ENCODE measurements around the gene A1BG.
A peak's percentile ranks its signal among the peaks of the same experiment; 100 is the strongest.

The A1BG gene, protein sequence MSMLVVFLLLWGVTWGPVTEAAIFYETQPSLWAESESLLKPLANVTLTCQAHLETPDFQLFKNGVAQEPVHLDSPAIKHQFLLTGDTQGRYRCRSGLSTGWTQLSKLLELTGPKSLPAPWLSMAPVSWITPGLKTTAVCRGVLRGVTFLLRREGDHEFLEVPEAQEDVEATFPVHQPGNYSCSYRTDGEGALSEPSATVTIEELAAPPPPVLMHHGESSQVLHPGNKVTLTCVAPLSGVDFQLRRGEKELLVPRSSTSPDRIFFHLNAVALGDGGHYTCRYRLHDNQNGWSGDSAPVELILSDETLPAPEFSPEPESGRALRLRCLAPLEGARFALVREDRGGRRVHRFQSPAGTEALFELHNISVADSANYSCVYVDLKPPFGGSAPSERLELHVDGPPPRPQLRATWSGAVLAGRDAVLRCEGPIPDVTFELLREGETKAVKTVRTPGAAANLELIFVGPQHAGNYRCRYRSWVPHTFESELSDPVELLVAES

DNA sequence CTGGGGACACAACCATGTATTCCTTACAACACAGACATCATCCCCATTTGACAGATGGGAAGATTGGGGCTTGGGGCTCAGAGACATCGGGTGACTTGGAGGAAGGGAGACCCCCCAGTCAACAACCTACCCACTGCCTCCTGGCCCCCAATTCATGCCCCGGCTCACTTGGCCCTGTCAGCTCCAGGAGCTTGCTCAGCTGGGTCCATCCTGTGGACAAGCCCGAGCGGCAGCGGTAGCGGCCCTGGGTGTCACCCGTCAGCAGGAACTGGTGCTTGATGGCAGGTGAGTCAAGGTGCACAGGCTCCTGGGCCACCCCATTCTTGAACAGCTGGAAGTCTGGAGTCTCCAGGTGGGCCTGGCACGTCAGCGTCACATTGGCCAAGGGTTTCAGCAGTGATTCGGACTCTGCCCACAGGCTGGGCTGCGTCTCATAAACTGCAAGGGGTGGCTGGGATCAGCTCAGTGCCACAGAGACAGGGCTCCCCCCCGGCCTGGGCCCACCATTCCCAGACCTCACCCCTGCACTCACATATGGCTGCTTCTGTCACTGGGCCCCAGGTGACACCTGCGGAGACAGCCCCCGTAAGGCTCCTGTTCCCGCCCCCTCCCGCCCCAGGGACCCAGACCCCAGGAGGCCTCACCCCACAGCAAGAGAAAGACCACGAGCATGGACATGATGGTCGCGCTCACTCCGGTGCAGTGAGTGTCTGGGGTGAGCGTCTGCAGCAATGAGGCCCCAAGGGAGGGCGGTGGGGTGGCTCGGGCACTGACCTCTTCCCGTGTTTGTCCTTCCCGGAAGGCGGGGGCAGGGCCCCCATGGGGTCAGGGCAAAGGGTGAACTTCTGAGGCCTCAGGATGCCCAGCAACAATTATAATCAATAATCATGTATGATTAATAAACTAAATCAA, at the start of gene A1BG:
Gene A1BG (minus strand): TSS at position 733 of the 912 bp plus-strand sequence. CDS start 55 bp downstream, at position 678.
- Histone ChIP-seq H3K9me3 (ENCODE audit: control insufficient read depth, insufficient read depth, low read length) (no peaks in the 10 kb centered on the region), H3K4me1 (ENCODE audit: control insufficient read depth, insufficient read depth, low read length) (no peaks in the 10 kb centered on the region), H3K9ac (ENCODE audit: low read depth, low read length) (no peak within 1 kb of the TSS), H3K36me3 (ENCODE audit: control insufficient read depth, insufficient read depth, low read length) (peaks cover 3% of the 10 kb centered on the region), H3K4me3 (ENCODE audit: low read depth, low read length) (no peak within 1 kb of the TSS), H3K27me3 (ENCODE audit: control insufficient read depth, insufficient read depth, low read length) (no peaks in the 10 kb centered on the region)

DNA sequence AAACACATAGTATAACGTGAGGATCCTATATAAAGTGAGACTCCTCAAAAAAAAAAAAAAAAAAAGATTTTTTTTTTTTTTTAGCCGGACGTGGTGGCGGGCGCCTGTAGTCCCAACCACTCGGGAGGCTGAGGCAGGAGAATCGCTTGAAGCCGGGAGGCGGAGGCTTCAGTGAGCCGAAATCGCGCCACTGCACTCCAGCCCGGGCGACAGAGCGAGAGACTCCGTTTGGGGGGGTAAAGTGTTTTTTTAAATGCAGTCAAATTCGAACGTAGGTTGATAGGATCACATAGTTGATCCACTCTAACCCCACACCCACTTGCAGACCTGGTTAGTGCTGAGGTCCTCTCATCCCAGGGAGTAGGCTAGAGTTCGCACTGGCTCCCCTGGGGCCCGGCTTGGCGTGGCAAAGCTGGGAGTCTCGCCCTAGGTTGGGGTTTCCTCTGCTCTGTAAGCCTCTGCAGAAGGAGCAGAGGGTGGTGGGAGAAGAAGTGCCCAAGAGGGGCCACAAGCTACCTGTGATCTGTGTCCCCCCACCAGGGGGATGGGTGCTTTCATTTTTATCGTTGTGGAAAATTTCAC, 48.6 kb upstream of the A1BG start:
- peak overlapping the region; percentile 84 for H3K4me3 ChIP-seq (ENCODE audit: low read depth, low read length)
- no peaks in the 10 kb centered on the region for H3K9me3 ChIP-seq (ENCODE audit: control insufficient read depth, insufficient read depth, low read length)
- no peak overlapping the region for H3K9ac ChIP-seq (ENCODE audit: low read depth, low read length)
- H3K36me3 ChIP-seq (ENCODE audit: control insufficient read depth, insufficient read depth, low read length): no peaks in the 10 kb centered on the region
- peaks cover 17% of the 10 kb centered on the region for H3K27me3 ChIP-seq (ENCODE audit: control insufficient read depth, insufficient read depth, low read length)
- peaks cover 2% of the 10 kb centered on the region for H3K4me1 ChIP-seq (ENCODE audit: control insufficient read depth, insufficient read depth, low read length)

DNA sequence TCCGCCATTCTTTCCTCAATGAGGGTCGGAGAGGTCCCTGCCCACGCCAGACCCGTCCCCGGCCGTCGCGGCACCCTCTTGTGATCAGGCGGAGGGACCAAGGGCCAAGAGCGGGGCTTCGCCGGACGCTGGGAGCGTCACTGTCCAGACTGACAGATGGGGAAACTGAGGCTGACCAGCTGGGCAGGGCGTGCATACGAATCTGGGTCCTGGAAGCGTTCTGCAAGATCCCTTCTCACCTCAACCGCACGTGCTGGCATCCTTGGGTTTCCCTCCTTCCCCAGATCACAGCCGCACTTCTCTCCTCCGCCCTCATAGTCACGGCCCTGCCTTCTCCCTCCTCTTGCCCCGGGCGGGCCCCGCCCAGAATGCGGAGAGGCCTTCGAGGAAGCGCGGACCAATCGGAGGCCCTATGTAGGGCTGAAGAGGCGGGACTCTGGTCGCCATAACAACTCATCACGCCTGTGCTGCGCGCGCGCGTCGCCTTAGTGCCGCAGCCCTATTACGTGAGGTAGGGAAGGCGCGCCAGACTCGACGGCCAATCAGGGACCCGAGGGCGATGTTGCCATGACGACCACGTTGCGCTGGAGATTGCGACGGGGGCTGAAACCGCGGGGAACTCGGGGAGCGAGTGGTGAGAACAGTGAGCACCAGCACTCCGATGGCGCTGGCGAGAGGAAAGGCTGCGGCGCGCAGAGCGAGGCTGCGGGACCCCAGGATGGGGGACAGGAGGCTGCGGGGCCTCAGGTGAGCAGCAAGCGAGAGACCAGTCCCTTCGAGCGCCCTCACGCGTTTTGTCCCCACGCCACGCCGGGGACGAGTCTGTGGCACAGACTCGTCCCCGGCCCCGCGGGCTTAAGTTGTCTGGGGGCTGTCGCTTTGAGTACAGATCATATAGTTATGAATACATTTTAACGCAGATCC, 47.9 kb upstream of the A1BG start:
- peaks cover 20% of the 10 kb centered on the region for H3K27me3 ChIP-seq (ENCODE audit: control insufficient read depth, insufficient read depth, low read length)
- H3K9ac ChIP-seq (ENCODE audit: low read depth, low read length): peak overlapping the region; percentile 76
- no peaks in the 10 kb centered on the region for H3K36me3 ChIP-seq (ENCODE audit: control insufficient read depth, insufficient read depth, low read length)
- H3K4me3 ChIP-seq (ENCODE audit: low read depth, low read length): peak overlapping the region; percentile 84
- no peaks in the 10 kb centered on the region for H3K9me3 ChIP-seq (ENCODE audit: control insufficient read depth, insufficient read depth, low read length)
- H3K4me1 ChIP-seq (ENCODE audit: control insufficient read depth, insufficient read depth, low read length): peaks cover 2% of the 10 kb centered on the region

DNA sequence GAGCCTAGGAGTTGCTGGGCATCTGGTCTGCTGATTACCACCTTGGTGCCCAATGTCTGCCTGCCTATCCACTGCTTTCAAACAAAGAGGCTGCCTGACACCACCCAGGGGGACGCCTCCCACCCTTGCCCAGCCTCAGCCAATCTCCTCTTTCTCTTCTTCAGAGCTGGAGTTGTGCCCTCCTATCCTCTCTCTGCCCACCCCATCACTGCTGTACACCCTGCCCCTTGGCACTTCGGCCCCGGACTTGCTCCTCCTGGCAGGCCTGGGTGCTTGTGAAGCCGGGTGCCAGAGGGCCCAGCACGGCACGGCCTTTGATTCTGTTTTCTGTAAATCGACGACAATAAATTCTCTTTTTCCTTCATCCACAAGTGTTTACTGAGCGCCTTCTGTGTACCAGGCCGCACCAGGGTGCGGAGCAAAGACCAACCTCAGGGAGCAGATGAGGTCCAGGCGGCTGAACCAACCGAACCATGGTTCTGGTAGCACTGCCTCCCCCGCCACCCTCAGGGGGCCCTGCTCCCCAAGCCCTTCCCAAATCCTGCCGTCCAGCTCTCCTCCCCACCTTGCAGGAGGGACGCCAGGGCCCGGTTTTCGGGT, 47.1 kb upstream of the A1BG start:
- Histone ChIP-seq H3K27me3 (ENCODE audit: control insufficient read depth, insufficient read depth, low read length) (peaks cover 20% of the 10 kb centered on the region), H3K4me3 (ENCODE audit: low read depth, low read length) (peak overlapping the region; percentile 74), H3K9me3 (ENCODE audit: control insufficient read depth, insufficient read depth, low read length) (no peaks in the 10 kb centered on the region), H3K36me3 (ENCODE audit: control insufficient read depth, insufficient read depth, low read length) (no peaks in the 10 kb centered on the region), H3K9ac (ENCODE audit: low read depth, low read length) (peak overlapping the region; percentile 76), H3K4me1 (ENCODE audit: control insufficient read depth, insufficient read depth, low read length) (peaks cover 2% of the 10 kb centered on the region)

DNA sequence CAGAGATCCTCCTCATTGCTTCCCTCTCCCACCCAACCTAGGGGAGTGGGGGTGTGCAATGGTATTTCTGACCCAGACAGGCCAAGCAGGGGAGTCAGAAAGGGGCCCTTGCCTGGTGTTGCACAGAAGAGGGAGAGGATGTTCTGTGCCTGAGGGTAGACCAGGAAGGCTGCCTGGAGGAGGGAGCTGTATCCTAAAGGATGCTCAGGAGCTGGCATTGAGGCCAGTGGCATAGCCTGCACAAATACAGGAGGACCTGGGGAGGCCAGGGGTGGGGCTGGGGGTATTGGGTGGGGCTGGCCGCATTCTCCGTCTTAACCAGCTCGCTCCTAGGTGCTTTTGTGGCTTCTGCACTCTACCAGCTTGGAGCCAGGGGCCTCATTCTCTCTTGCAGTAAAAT, 46.6 kb upstream of the A1BG start:
- Histone ChIP-seq H3K36me3 (ENCODE audit: control insufficient read depth, insufficient read depth, low read length) (peaks cover 1% of the 10 kb centered on the region), H3K4me3 (ENCODE audit: low read depth, low read length) (peak overlapping the region; percentile 74), H3K27me3 (ENCODE audit: control insufficient read depth, insufficient read depth, low read length) (peaks cover 20% of the 10 kb centered on the region), H3K4me1 (ENCODE audit: control insufficient read depth, insufficient read depth, low read length) (peaks cover 2% of the 10 kb centered on the region), H3K9ac (ENCODE audit: low read depth, low read length) (no peak overlapping the region), H3K9me3 (ENCODE audit: control insufficient read depth, insufficient read depth, low read length) (no peaks in the 10 kb centered on the region)

DNA sequence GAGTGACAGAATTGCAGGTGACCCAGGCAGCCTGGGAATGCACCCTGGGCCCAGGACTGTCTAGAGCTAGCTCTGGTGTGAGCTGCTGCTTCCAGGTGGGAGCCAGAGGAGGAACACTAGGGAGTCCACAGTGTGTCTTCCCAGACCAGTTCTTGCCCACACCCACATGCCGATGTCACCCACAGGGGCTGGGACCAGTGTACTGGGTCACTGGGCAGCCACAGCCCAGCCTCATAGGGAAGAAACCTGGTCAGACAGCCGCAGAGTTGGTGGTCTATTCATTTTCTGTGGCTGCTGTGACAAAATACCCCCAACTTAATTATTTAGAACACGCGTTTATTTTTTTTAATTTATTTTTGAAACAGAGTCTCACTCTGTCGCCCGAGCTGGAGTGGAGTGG, 45.3 kb upstream of the A1BG start:
- peaks cover 15% of the 10 kb centered on the region for H3K36me3 ChIP-seq (ENCODE audit: control insufficient read depth, insufficient read depth, low read length)

DNA sequence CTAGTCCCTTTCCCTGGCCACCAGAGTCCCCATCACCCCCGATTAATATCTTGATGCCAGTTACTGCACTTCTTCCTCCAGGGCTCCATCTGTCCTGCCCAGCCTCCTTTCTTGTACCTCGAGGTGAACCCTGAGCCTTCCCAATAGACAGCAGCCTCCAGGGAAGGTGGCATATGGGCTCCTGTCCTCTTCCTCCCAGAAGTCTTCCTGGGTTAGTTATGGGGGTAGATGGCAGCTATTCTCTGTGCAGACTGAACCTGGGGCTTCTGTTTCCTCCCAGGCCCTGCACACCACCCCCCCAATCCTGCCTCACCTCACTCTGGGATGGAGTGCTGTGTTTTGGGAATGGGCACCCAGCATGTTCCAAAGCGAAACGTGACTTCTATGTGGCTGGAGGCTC, 44.8 kb upstream of the A1BG start:
- Histone ChIP-seq H3K27me3 (ENCODE audit: control insufficient read depth, insufficient read depth, low read length) (peaks cover 20% of the 10 kb centered on the region), H3K4me1 (ENCODE audit: control insufficient read depth, insufficient read depth, low read length) (peaks cover 2% of the 10 kb centered on the region), H3K9me3 (ENCODE audit: control insufficient read depth, insufficient read depth, low read length) (no peaks in the 10 kb centered on the region), H3K9ac (ENCODE audit: low read depth, low read length) (no peak overlapping the region), H3K4me3 (ENCODE audit: low read depth, low read length) (no peak overlapping the region), H3K36me3 (ENCODE audit: control insufficient read depth, insufficient read depth, low read length) (peaks cover 19% of the 10 kb centered on the region)

More for the DNA sequence above, 45.3 kb upstream of the A1BG start:
- peaks cover 20% of the 10 kb centered on the region for H3K27me3 ChIP-seq (ENCODE audit: control insufficient read depth, insufficient read depth, low read length)
- peaks cover 2% of the 10 kb centered on the region for H3K4me1 ChIP-seq (ENCODE audit: control insufficient read depth, insufficient read depth, low read length)
- no peak overlapping the region for H3K4me3 ChIP-seq (ENCODE audit: low read depth, low read length)
- no peaks in the 10 kb centered on the region for H3K9me3 ChIP-seq (ENCODE audit: control insufficient read depth, insufficient read depth, low read length)
- H3K9ac ChIP-seq (ENCODE audit: low read depth, low read length): no peak overlapping the region

DNA sequence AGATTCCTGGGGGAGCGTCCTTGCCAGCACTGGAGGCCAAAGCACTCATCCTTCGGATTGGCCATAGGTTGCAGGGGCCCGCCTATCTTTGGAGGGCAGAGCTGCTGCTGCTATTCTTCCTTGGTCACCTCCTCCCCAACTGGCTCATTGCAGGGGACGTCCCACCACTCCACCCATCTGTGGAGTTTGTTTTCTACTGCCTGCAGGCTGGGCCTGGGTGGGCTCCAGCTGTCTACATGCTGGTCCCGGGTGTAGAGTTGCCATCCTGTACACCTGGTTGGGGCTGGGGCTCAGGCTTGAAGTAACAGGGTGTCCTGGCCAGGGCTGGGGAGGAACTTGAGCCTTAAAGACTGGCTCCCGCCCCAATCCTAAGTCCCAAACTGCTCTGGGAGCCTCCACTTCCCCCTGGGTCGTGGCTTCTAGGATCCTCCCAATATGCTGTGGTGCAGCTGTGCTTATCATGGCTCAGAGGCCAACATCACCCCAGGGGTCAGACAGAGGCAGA, 44.3 kb upstream of the A1BG start:
- Histone ChIP-seq H3K9me3 (ENCODE audit: control insufficient read depth, insufficient read depth, low read length) (no peaks in the 10 kb centered on the region), H3K4me3 (ENCODE audit: low read depth, low read length) (no peak overlapping the region), H3K4me1 (ENCODE audit: control insufficient read depth, insufficient read depth, low read length) (peaks cover 2% of the 10 kb centered on the region), H3K27me3 (ENCODE audit: control insufficient read depth, insufficient read depth, low read length) (peaks cover 20% of the 10 kb centered on the region), H3K9ac (ENCODE audit: low read depth, low read length) (no peak overlapping the region), H3K36me3 (ENCODE audit: control insufficient read depth, insufficient read depth, low read length) (peaks cover 24% of the 10 kb centered on the region)

DNA sequence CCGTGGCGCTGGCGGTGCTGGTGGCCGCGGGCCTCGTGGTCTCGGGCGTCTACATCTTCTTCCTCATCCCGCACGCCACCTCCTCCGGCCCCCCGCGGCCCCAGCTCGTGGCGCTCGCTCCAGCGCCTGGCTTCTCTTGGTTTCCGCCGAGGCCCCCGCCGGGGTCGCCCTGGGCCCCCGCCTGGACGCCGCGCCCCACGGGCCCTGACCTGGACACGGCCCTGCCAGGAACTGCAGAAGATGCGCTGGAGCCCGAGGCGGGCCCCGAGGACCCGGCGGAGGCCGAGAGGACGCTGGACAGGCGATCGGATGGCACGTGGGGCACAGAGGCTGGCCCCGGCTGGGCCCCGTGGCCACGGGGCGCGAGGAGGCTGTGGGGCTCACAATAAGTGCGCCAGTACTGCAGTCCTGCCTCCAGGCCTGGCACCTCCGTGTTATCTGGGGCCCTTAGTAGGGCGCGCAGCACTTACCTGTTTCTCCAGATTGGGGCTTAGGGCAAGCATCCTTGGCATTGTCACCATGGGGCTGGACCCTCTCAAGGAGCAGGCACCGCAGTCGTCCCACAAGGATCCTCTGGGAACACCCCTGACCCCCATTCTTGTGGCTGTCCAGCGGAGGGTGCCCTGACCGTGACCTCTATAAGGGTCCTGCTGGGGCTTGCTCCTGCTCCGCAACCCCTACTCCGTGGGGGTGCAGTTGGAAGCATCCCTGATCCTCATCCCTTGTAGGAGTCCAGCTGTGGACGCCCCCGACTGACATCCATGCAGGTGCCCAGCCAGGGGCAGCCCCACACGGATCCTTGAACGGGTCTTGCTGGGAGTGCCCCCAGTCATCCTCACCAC, 43.6 kb upstream of the A1BG start:
- Histone ChIP-seq H3K9me3 (ENCODE audit: control insufficient read depth, insufficient read depth, low read length) (no peaks in the 10 kb centered on the region), H3K9ac (ENCODE audit: low read depth, low read length) (peak overlapping the region; percentile 37), H3K4me1 (ENCODE audit: control insufficient read depth, insufficient read depth, low read length) (peaks cover 2% of the 10 kb centered on the region), H3K36me3 (ENCODE audit: control insufficient read depth, insufficient read depth, low read length) (peaks cover 28% of the 10 kb centered on the region), H3K27me3 (ENCODE audit: control insufficient read depth, insufficient read depth, low read length) (peaks cover 20% of the 10 kb centered on the region), H3K4me3 (ENCODE audit: low read depth, low read length) (peak overlapping the region; percentile 13)

All from iPS-15b (cell line).